Neural cell (in vitro differentiated cells): ENCODE measurements around the gene TMPRSS3. TPM values are rescaled to one million over a fixed set of nuclear protein-coding genes. Genes with fewer than 3 reads are reported as not detected.
A peak's percentile ranks its signal among the peaks of the same experiment; 100 is the strongest.

Source experiments
- H2AFZ ChIP-seq: fragments of 200-600, 300-800 bp; sonication (generic), shearing (Covaris generic); 2 replicates; pipeline ENCODE4 v1.6.0; 2014; ENCODE audit warnings: low read depth, mild to moderate bottlenecking, antibody characterized with exemption, low read length, moderate library complexity
- H3F3A ChIP-seq: fragments of 200-600 bp; shearing (Covaris generic); 2 replicates; pipeline ENCODE4 v1.6.1; 2016; ENCODE audit warnings: mild to moderate bottlenecking, moderate library complexity, mixed read lengths, antibody characterized with exemption, low read length; ENCODE audit not compliant: insufficient read depth, poor library complexity, severe bottlenecking
- H3K27ac ChIP-seq: fragments of 200-600, 300-800 bp; sonication (generic), shearing (Covaris generic); 2 replicates; pipeline ENCODE4 v1.5.1; 2014; ENCODE audit warnings: mild to moderate bottlenecking, low read length, moderate library complexity
- H3K27me3 ChIP-seq: fragments of 300-800, 200-600 bp; sonication (generic), shearing (Covaris generic); 2 replicates; pipeline ENCODE4 v1.6.0; 2014; ENCODE audit warnings: mild to moderate bottlenecking, low read depth, low read length, moderate library complexity; ENCODE audit not compliant: insufficient read depth
- H3K36me3 ChIP-seq: fragments of 300-800, 200-600 bp; sonication (generic), shearing (Covaris generic); 2 replicates; pipeline ENCODE4 v1.5.1; 2014; ENCODE audit warnings: mild to moderate bottlenecking, antibody characterized with exemption, low read length, moderate library complexity; ENCODE audit not compliant: insufficient read depth
- H3K4me2 ChIP-seq: fragments of 300-800, 200-600 bp; sonication (generic), shearing (Covaris generic); 2 replicates; pipeline ENCODE4 v1.6.0; 2014; ENCODE audit warnings: mild to moderate bottlenecking, low read length
- H3K4me3 ChIP-seq: fragments of 300-800, 200-600 bp; sonication (generic), shearing (Covaris generic); 2 replicates; pipeline ENCODE4 v1.5.1; 2014; ENCODE audit warnings: mild to moderate bottlenecking, low read length, moderate library complexity
- H3K79me2 ChIP-seq: fragments of 200-600 bp; shearing (Covaris generic); replicated peaks from 2 replicates; pipeline ENCODE4 v1.6.0; 2014; ENCODE audit warnings: mild to moderate bottlenecking, low read length, moderate library complexity; ENCODE audit not compliant: insufficient read depth
- H3K9ac ChIP-seq: fragments of 300-800, 200-600 bp; sonication (generic), shearing (Covaris generic); 2 replicates; pipeline ENCODE4 v1.6.1; 2016; ENCODE audit warnings: mild to moderate bottlenecking, low read length, mixed read lengths
- H3K9me2 ChIP-seq: fragments of 200-600 bp; shearing (Covaris generic); 2 replicates; pipeline ENCODE4 v1.6.1; 2016; ENCODE audit warnings: mild to moderate bottlenecking, low read length, mixed read lengths; ENCODE audit not compliant: insufficient read depth
- H3K9me3 ChIP-seq: fragments of 200-600, 300-800 bp; sonication (generic), shearing (Covaris generic); 2 replicates; pipeline ENCODE4 v1.6.1; 2016; ENCODE audit warnings: mild to moderate bottlenecking, mixed run types, low read length, moderate library complexity, mixed read lengths
- H4K20me1 ChIP-seq: fragments of 200-600 bp; shearing (Covaris generic); 2 replicates; pipeline ENCODE4 v1.6.1; 2016; ENCODE audit warnings: mild to moderate bottlenecking, mixed run types; ENCODE audit not compliant: insufficient read depth
- EP300 ChIP-seq: fragments of 450-650 bp; conservative IDR thresholded peaks from 2 replicates; pipeline ENCODE4 v1.6.1; 2014; ENCODE audit warnings: antibody characterized with exemption, mild to moderate bottlenecking, moderate library complexity; ENCODE audit not compliant: poor library complexity, severe bottlenecking
- EZH2 ChIP-seq: fragments of 200-600, 300-800 bp; shearing (Covaris generic), sonication (generic); IDR thresholded peaks from 2 replicates; pipeline ENCODE4 v1.6.1; 2014; ENCODE audit warnings: antibody characterized with exemption, low read length, borderline replicate concordance, mild to moderate bottlenecking; ENCODE audit not compliant: insufficient read depth, poor library complexity, severe bottlenecking
- MXI1 ChIP-seq: fragments of 450-650 bp; conservative IDR thresholded peaks from 2 replicates; pipeline ENCODE4 v1.6.1; 2014; ENCODE audit warnings: antibody characterized with exemption, mild to moderate bottlenecking; ENCODE audit not compliant: poor library complexity, severe bottlenecking
- POLR2AphosphoS5 ChIP-seq: IDR thresholded peaks from 2 replicates; pipeline ENCODE4 v1.6.1; 2012
- RAD21 ChIP-seq: fragments of 450-650 bp; conservative IDR thresholded peaks from 2 replicates; pipeline ENCODE4 v1.6.1; 2014; ENCODE audit warnings: antibody characterized with exemption, mild to moderate bottlenecking, moderate library complexity
- REST ChIP-seq: IDR thresholded peaks from 2 replicates; pipeline ENCODE4 v1.6.1; 2012; ENCODE audit warnings: borderline replicate concordance
- SMC3 ChIP-seq: fragments of 450-650 bp; conservative IDR thresholded peaks from 2 replicates; pipeline ENCODE4 v1.6.1; 2014; ENCODE audit warnings: antibody characterized with exemption, mild to moderate bottlenecking, moderate library complexity; ENCODE audit not compliant: poor library complexity
- TAF1 ChIP-seq: IDR thresholded peaks from 2 replicates; pipeline ENCODE4 v1.6.1; 2012; ENCODE audit warnings: low read depth
- polyA plus RNA-seq: library from polyadenylated mRNA; depleted of rRNA; stranded (reverse); fragments of >200 nt; gene quantifications from 2 replicates; pipeline ENCODE4 v1.2.3, GENCODE V29; 2014
- TF ChIP-seq, protein P1 (sequence below): fragments of 450-650 bp; IDR thresholded peaks from 2 replicates; pipeline ENCODE4 v1.5.1; 2014; ENCODE audit warnings: antibody characterized with exemption, mild to moderate bottlenecking, moderate library complexity; ENCODE audit not compliant: poor library complexity, severe bottlenecking

The TMPRSS3 gene
- polyA plus RNA-seq, 1 donor from 2014 or later, result 0.12 TPM

DNA sequence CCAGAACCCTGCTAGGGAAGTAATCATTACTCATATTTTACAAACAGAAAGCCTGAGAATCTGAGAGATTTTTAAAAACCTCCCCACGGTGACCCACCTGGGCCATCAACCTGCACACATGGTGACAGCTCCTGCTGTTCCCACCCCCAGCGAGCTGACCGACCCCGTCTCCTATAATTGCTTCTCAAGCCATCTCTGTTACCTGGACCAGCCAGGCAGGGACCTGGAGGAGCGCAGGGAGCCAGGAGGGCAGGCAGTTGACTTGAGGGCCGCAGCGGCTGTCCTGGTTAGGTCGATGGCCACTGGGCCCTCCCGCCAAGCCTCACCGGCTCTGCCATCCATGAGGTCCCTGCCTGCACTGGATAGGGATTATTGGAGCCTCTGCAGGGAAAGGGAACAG lies 52.8 kb downstream of the TMPRSS3 start:
- H3F3A ChIP-seq, result no peaks in the 10 kb centered on the region
- H3K9me2 ChIP-seq, result no peaks in the 10 kb centered on the region
- H3K9me3 ChIP-seq, result no peaks in the 10 kb centered on the region
- H3K27ac ChIP-seq, result no peak overlapping the region
- no peaks in the 10 kb centered on the region for H3K27me3 ChIP-seq
- no peaks in the 10 kb centered on the region for H3K36me3 ChIP-seq
- H3K4me2 ChIP-seq, result no peak overlapping the region
- TF ChIP-seq POLR2AphosphoS5 (no peak), RAD21 (no peak), EP300 (no peak), TAF1 (no peak), SMC3 (no peak), MXI1 (no peak), EZH2 (no peak), REST (no peak)
- TF ChIP-seq, protein P1, sequence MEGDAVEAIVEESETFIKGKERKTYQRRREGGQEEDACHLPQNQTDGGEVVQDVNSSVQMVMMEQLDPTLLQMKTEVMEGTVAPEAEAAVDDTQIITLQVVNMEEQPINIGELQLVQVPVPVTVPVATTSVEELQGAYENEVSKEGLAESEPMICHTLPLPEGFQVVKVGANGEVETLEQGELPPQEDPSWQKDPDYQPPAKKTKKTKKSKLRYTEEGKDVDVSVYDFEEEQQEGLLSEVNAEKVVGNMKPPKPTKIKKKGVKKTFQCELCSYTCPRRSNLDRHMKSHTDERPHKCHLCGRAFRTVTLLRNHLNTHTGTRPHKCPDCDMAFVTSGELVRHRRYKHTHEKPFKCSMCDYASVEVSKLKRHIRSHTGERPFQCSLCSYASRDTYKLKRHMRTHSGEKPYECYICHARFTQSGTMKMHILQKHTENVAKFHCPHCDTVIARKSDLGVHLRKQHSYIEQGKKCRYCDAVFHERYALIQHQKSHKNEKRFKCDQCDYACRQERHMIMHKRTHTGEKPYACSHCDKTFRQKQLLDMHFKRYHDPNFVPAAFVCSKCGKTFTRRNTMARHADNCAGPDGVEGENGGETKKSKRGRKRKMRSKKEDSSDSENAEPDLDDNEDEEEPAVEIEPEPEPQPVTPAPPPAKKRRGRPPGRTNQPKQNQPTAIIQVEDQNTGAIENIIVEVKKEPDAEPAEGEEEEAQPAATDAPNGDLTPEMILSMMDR, result no peak
- H2AFZ ChIP-seq, result no peak overlapping the region
- H3K4me3 ChIP-seq, result no peak overlapping the region
- no peaks in the 10 kb centered on the region for H3K79me2 ChIP-seq
- H4K20me1 ChIP-seq, result no peaks in the 10 kb centered on the region
- H3K9ac ChIP-seq, result no peak overlapping the region

DNA sequence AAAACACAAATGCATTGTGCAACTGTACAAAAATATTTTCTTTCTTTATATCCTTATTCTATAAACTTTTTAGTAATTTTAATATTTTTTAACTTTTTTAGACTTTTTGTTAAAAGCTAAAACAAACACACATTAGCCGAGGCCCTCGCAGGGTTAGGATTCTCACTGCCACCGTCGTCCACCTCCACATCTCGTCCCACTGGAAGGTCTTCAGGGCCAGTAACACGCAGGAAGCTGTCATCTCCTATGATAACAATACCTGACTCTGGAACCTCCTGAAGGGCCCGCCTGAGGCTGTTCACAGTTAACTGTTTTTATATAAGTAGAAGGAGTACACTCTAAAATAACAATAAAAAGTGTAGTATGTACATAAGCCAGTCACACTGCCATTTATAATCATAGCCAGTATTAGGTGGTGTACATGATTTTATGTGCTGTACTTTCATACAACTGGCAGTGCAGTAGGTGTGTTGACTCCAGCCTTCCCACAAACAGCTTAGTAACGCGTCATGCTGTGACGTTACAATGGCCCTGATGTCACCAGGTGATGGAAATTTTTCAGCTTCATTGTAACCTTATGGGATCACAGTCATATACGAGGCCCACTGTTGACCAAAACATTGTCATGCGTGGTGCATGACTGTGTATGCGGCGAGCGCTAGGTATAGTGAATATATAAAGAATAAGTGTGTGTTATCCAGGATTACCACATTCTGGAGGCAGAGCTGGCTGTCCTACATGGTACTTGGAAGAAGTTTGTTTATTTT lies 53.9 kb downstream of the TMPRSS3 start:
- no peak overlapping the region for H3K27ac ChIP-seq
- TF ChIP-seq POLR2AphosphoS5 (peak; percentile 62), TAF1 (no peak), EP300 (no peak)
- H3K4me3 ChIP-seq, result no peak overlapping the region
- no peaks in the 10 kb centered on the region for H3F3A ChIP-seq
- no peaks in the 10 kb centered on the region for H3K9me3 ChIP-seq
- no peak overlapping the region for H3K9ac ChIP-seq
- H3K27me3 ChIP-seq, result no peaks in the 10 kb centered on the region
- H3K36me3 ChIP-seq, result no peaks in the 10 kb centered on the region
- no peak overlapping the region for H3K4me2 ChIP-seq
- H3K9me2 ChIP-seq, result no peaks in the 10 kb centered on the region
- H3K79me2 ChIP-seq, result no peaks in the 10 kb centered on the region
- H2AFZ ChIP-seq, result no peak overlapping the region
- no peaks in the 10 kb centered on the region for H4K20me1 ChIP-seq
